GM18951 (cell line): ENCODE results near the gene CT45A8.
"Not testable (repeated sequence)": the region's sequence is repeated elsewhere in the genome, so short reads cannot be mapped to it uniquely, and the experiment has no call there.

Source experiments
- POLR2A ChIP-seq: IDR thresholded peaks from 4 replicates; pipeline ENCODE4 v1.6.1; 2011; ENCODE audit warnings: mild to moderate bottlenecking; ENCODE audit not compliant: insufficient read length, insufficient read depth; ENCODE audit errors: extremely low read depth
- in situ Hi-C: fragments of 300-500 bp; cut with MboI; formaldehyde crosslinking; loops from one replicate; pipeline ENCODE4 v1.12.0; 2022; ENCODE audit warnings: low sequenced_read_pairs, mixed read lengths, inconsistent platforms; ENCODE audit not compliant: unreplicated experiment

The CT45A8 gene, protein sequence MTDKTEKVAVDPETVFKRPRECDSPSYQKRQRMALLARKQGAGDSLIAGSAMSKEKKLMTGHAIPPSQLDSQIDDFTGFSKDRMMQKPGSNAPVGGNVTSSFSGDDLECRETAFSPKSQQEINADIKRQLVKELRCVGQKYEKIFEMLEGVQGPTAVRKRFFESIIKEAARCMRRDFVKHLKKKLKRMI

DNA sequence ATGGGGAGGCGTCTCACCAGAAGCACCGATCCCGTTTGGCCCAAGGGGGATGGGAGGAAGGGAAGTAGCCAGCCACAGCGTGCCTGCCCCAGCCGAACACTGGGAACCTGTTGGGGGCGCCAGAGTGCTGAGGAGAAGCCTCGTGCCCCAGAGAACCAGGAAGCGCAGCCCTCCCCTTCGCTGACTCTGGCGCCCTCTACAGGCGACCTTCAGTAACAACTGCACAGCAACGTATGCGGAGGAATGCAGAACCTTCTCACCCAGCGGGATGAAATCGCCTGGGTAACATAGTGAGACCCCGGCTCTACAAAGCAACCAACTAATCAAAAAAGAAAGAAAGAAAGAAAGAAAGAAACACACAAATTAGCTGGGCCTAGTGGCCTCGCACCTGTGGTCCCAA, at the start of gene CT45A8:
CT45A8 (minus strand) TSS at position 101 of the 400 bp plus-strand sequence. CDS start 3,755 bp downstream, outside the sequence.
- in situ Hi-C loops, result not testable (repeated sequence)

DNA sequence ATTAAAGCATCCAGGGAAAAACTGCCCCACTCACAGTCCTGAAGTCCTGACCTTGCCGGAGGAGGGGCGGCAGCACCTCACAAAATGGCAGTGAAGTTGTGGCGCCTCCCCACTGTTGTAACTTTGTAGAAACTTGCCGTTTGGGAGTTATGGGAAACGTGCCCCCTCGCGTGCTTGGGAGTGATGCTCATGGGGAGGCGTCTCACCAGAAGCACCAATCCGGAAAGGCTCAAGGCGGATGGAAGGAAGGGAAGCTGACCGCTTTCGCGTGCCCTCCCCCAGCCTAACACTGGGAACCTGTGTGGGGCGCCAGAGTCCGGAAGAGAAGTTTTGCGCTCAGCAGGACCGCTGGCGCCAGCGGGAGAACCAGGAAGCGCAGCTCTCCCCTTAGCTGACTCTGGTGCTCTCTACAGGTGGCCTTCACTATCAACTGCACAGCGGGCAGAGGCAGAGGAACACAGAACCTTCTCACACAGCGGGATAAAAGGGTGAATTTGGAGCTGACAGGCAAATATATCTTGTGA, 39.0 kb upstream of the CT45A8 start, which contains the start of the genes CT45A10 and SAGE1:
CT45A10 (minus strand) TSS at position 151 of the 524 bp plus-strand sequence. CDS start 8,100 bp downstream, outside the sequence.
SAGE1 (plus strand) TSS at position 423 of the 524 bp plus-strand sequence. CDS start 2,527 bp downstream, outside the sequence.
- TF ChIP-seq POLR2A, result no peak
- in situ Hi-C loops, result no loop called here

DNA sequence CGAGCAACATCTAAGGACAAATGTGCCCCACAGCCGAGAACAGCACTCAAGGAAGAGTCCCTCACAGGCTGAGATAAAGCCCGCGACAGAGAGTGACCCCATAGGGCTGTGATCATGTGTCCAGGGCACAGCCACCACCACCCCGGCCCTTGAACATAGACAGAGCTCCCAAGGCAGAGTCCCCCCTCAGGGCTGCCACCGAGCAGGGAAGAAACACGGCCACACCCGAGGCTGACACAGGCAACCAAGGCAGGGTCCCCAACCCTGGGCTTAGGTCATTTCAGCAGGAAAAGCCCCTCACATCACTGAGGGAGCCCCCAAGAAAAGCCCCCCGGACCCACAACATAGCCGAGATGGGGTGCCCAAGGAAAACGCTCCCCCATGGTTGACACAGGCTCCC, 38.4 kb upstream of the CT45A8 start:
- in situ Hi-C loops, result no loop called here
- TF ChIP-seq POLR2A, result no peak

DNA sequence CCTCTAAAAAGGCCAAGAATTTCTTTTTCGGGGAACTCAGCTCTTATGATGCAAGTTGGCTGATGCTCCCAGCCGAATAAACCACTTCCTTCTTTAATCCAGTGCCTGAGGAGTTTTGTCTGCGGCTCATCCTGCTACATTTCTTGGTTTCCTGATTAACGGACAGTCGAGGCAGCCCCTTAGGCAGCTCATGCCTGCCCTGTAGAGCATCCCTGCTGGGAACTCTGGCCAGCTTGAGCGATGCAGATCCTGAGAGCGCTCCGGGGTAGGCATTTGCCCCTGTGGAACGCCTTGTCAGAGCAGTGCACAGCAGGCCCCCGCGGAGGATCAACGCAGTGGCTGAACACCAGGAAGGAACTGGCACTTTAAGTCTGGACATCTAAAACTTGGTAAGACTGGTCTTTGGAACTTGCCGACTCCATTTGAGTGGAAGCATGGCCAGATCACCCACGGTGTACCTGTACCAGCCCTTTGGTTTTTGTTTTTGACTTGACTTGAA, 35.8 kb upstream of the CT45A8 start:
- in situ Hi-C loops, result no loop called here
- no peak for TF ChIP-seq POLR2A

DNA sequence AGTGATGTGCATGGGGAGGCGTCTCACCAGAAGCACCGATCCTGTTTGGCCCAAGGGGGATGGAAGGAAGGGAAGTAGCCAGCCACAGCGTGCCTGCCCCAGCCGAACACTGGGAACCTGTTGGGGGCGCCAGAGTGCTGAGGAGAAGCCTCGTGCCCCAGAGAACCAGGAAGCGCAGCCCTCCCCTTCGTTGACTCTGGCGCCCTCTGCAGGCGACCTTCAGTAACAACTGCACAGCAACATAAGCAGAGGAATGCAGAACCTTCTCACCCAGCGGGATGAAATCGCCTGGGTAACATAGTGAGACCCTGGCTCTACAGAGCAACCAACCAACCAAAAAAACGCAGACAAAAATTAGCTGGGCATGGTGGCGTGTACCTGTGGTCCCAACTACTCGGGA, 34.6 kb upstream of the CT45A8 start:
- in situ Hi-C loops, result not testable (repeated sequence)

DNA sequence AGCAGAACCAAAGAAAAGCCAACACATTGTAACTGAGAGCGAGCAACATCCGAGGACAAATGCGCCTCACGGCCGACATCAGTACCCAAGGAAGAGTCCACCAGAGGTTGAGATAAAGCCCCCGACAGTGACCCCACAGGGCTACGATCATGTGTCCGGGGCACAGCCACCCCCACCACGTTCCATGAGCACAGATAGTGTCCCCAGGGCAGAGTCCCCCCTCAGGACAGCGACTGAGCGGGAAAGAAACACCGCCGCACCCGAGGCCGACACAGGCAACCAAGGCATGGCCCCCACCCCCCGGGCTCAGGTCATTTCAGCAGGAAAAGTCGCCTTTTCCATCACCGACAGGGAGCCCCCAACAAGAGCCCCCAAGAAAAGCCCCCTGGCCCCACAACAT, 33.9 kb upstream of the CT45A8 start:
- in situ Hi-C loops, result not testable (repeated sequence)

DNA sequence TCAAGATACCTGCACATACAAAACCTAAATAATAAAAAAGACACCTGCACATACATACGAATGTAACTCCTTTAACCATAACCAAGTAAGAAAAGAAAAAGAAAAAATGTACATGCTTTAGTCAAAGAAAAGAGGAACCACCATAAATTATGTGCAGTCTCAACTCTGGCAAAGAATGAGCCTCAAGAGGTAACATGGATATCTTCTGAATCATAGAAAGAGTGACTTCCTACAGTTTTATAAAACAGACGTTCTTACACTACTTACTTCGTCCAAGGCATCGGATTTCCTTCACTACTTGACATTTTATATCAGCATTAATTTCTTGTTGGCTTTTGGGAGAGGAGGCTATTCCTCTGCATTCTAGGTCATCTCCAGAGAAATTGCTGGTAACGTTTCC, 28.4 kb upstream of the CT45A8 start:
- in situ Hi-C loops, result not testable (repeated sequence)

DNA sequence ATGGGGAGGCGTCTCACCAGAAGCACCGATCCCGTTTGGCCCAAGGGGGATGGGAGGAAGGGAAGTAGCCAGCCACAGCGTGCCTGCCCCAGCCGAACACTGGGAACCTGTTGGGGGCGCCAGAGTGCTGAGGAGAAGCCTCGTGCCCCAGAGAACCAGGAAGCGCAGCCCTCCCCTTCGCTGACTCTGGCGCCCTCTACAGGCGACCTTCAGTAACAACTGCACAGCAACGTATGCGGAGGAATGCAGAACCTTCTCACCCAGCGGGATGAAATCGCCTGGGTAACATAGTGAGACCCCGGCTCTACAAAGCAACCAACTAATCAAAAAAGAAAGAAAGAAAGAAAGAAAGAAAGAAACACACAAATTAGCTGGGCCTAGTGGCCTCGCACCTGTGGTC, 17.4 kb upstream of the CT45A8 start, which contains the start of gene CT45A9:
CT45A9 (minus strand) TSS at position 101 of the 400 bp plus-strand sequence. CDS start 3,751 bp downstream, outside the sequence.
- in situ Hi-C loops, result not testable (repeated sequence)

DNA sequence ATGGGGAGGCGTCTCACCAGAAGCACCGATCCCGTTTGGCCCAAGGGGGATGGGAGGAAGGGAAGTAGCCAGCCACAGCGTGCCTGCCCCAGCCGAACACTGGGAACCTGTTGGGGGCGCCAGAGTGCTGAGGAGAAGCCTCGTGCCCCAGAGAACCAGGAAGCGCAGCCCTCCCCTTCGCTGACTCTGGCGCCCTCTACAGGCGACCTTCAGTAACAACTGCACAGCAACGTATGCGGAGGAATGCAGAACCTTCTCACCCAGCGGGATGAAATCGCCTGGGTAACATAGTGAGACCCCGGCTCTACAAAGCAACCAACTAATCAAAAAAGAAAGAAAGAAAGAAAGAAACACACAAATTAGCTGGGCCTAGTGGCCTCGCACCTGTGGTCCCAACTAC, 17.2 kb downstream of the CT45A8 start, which contains the start of gene CT45A7:
CT45A7 (minus strand) TSS at position 101 of the 400 bp plus-strand sequence. CDS start 3,747 bp downstream, outside the sequence.
- in situ Hi-C loops, result not testable (repeated sequence)

DNA sequence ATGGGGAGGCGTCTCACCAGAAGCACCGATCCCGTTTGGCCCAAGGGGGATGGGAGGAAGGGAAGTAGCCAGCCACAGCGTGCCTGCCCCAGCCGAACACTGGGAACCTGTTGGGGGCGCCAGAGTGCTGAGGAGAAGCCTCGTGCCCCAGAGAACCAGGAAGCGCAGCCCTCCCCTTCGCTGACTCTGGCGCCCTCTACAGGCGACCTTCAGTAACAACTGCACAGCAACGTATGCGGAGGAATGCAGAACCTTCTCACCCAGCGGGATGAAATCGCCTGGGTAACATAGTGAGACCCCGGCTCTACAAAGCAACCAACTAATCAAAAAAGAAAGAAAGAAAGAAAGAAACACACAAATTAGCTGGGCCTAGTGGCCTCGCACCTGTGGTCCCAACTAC, 34.4 kb downstream of the CT45A8 start, which contains the start of gene CT45A2:
CT45A2 (minus strand) TSS at position 101 of the 400 bp plus-strand sequence. CDS start 3,747 bp downstream, outside the sequence.
- in situ Hi-C loops, result not testable (repeated sequence)

DNA sequence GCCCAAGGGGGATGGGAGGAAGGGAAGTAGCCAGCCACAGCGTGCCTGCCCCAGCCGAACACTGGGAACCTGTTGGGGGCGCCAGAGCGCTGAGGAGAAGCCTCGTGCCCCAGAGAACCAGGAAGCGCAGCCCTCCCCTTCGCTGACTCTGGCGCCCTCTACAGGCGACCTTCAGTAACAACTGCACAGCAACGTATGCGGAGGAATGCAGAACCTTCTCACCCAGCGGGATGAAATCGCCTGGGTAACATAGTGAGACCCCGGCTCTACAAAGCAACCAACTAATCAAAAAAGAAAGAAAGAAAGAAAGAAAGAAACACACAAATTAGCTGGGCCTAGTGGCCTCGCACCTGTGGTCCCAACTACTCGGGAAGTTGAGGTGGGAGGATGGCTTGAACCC, 51.7 kb downstream of the CT45A8 start, which contains the start of gene CT45A6:
CT45A6 (minus strand) TSS at position 101 of the 400 bp plus-strand sequence. CDS start 3,794 bp downstream, outside the sequence.
- in situ Hi-C loops, result not testable (repeated sequence)
